ENCODE results near the gene PGPEP1. TPM values are rescaled to one million over a fixed set of nuclear protein-coding genes. Genes with fewer than 3 reads are reported as not detected.

The PGPEP1 gene
- total and polyA plus RNA-seq, 11 donors: 22.5 to 58.6 (median 43.6) TPM

DNA sequence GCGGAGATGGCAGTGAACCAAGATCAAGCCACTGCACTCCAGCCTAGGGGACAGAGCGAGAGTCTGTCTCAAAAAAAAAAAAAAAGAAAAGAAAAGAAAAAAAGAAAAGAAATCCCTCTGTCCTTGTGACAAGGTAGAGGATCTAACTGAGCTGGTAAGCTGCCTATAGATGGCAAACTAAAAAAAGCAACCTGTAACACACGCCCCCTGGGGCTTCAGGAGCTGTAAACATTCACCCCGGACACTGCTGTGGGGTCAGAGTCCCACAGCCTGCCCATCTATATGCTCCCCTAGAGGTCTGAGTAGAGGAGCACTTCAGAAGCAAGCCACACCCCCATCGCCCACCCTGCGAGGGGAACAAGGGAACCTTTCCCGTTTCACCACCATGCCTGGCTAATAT, 4.3 kb upstream of the PGPEP1 start:
- Histone ChIP-seq H3K36me3 (no peaks in the 10 kb centered on the region), H3K27ac (no peak overlapping the region), H3K4me3 (no peak overlapping the region), H3K4me1 (peaks cover 0 to 23% (median 6%) of the 10 kb centered on the region in 12 donors), H3K27me3 (no peaks in the 10 kb centered on the region), H3K9me3 (no peaks in the 10 kb centered on the region)
- intact Hi-C loops (cut with DNase I): no loop called here
- no peak for DNase-seq
- WGBS, 4 donors: 61 to 70% (median 64%) methylated on average over 7 of the region's 7 CpGs
- no peak for ATAC-seq
- TF ChIP-seq POLR2A (IDR thresholded peaks at IDR 0.05) (no peak), CTCF (IDR thresholded peaks at IDR 0.05) (no peak)

DNA sequence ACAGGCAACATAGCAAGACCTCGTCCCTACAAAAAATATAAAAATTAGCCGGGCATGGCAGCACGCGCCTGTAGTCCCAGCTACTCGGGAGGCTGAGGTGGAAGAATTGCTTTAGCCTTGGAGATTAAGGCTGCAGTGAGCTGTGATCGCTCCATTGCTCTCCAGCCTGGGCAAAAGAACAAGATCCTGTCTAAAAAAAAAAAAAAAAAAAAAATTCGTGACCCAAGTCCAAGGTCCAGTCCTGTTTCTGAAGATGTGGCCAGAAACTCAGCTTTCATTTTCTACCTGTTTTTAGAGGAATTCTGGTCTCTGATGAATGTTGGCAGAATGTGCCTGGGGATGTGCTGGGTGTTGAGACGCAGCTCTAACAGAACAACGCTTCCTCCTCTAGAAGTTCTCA, 1.9 kb upstream of the PGPEP1 start:
- intact Hi-C loops (cut with DNase I): no loop called here
- peak overlapping the region in 5 of 12 donors; percentile 54 to 78 (median 73) for H3K27ac ChIP-seq
- peaks cover 0 to 15% (median 6%) of the 10 kb centered on the region in 9 donors for H3K36me3 ChIP-seq

DNA sequence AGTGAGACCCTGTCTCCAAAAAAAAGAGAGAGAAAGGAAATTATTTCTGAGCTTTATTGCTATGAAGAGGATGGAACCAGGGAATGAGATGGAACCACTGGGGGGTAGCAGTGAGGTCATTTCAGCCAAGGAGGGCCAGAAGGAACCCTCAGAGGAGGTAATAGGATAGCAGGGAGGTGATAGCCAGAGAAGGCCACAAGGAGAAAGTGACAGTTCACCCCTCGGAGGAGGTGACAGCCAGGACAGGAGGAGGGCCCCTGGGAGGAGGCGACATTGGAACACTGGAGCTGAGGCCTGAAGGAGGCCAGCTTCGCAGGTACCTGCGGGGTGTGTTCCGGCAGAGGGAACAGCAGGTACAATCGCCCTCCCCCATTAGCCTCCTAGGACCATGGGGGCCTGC, 675 bp upstream of the PGPEP1 start:
- peak in 1 of 4 donors; percentile 2 for ATAC-seq
- Histone ChIP-seq H3K36me3 (peaks cover 0 to 24% (median 12%) of the 10 kb centered on the region in 9 donors), H3K4me1 (peaks cover 0 to 36% (median 12%) of the 10 kb centered on the region in 12 donors), H3K4me3 (peak overlapping the region; percentile 69 to 99 (median 95)), H3K27me3 (no peaks in the 10 kb centered on the region), H3K27ac (peak overlapping the region in 9 of 12 donors; percentile 38 to 92 (median 88)), H3K9me3 (no peaks in the 10 kb centered on the region)
- TF ChIP-seq POLR2A (IDR thresholded peaks at IDR 0.05) (no peak), CTCF (IDR thresholded peaks at IDR 0.05) (peak in 3 of 12 donors; percentile 8 to 16 (median 14))
- WGBS, 4 donors: 38 to 53% (median 47%) methylated on average over 6 of the region's 6 CpGs
- DNase-seq: no peak
- intact Hi-C loops (cut with DNase I): no loop called here

More for the DNA sequence above, 1.9 kb upstream of the PGPEP1 start:
- no peak for ATAC-seq
- no peak for DNase-seq
- 74 to 79% (median 75%) methylated on average over 9 of the region's 9 CpGs for WGBS, 4 donors
- no peak for TF ChIP-seq POLR2A (IDR thresholded peaks at IDR 0.05)
- TF ChIP-seq CTCF (IDR thresholded peaks at IDR 0.05): no peak
- Histone ChIP-seq H3K27me3 (no peaks in the 10 kb centered on the region), H3K4me1 (peaks cover 0 to 36% (median 12%) of the 10 kb centered on the region in 12 donors), H3K4me3 (no peak overlapping the region), H3K9me3 (no peaks in the 10 kb centered on the region)

DNA sequence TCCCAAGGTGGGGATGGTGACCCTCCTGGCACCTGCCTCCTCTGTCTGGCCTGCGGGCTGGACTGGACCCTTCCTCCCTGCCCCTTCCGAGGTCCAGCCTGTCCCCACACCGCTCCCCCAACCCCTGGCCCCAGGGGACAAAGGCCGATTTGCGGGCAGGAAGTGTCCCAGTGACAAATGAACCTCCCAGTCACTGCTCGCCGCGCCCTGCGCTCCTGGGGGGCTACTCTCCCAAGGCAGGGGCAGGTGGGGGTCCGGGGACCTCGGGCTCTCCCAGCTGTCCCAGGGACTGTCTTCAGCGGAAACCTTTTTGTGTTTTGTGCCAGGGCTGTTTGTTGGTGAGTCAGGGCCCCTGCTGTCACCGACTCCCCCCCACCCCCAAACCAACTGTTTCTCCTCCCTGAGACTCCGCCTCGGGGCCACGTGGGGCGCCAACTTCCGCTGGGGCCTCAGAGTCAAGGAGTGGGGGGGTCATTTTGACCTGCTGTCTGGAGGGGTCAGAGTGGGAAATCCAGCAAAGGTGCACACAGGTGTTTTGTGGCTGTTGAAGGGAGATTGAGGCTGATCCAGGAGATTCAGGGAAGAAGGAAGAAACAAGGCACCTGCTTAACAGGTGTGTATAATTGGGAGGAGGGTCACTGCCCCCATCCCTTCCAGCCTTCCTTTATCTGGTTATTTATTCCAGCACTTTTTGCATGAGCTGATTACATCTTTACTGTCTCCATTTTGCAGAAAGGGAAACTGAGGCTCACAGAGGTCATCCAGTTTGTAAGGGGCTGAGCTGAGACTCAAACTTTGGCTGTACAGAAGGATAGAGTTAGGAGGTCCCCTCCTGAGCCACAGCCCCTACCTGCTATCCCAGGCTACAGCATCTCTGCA, 831 bp downstream of the PGPEP1 start:
- Histone ChIP-seq H3K27ac (peak overlapping the region; percentile 61 to 92 (median 86)), H3K36me3 (peaks cover 0 to 37% (median 16%) of the 10 kb centered on the region in 9 donors), H3K9me3 (no peaks in the 10 kb centered on the region), H3K27me3 (no peaks in the 10 kb centered on the region), H3K4me3 (peak overlapping the region; percentile 69 to 99 (median 95)), H3K4me1 (peaks cover 0 to 36% (median 12%) of the 10 kb centered on the region in 12 donors)
- ATAC-seq (peak; percentile 41 to 70 (median 64)), DNase-seq (peak; percentile 60 to 80 (median 66))
- intact Hi-C loops (cut with DNase I): no loop called here
- WGBS, 4 donors: 2 to 3% (median 2%) methylated on average over 10 to 18 of the region's 18 CpGs
- TF ChIP-seq CTCF (IDR thresholded peaks at IDR 0.05) (peak in 1 of 12 donors; percentile 5), POLR2A (IDR thresholded peaks at IDR 0.05) (no peak)

All from heart left ventricle (tissue), 16 donors.